ENCODE data around the gene COLEC12.

Gene COLEC12

GRCh38 chr18:354471-354870 is 146.0 kb downstream of the COLEC12 start:
- no peak for DNase-seq

GRCh38 chr18:354003-354402 is 146.5 kb downstream of the COLEC12 start:
- no peak for DNase-seq

DNA sequence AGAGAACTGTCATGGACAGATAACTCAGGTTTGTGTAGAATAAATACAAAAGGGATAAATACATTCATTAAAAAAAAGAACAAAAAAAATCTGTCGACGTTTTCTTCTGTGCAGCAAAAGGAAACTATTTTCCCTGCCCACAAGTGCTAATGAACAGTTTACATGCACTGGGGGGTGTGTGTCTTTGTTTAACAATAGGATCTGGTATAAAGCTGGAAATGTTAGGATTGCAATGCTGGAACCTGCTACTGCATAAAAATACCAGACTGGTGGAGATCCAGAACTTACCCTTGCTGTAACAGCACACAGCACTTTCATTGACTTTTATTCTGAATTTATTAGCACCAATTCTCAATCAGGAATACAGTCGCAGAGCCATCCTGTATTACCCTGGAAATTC is 148.1 kb downstream of the COLEC12 start:
- DNase-seq: no peak

- DNase-seq: no peak
Measured at GRCh38 chr18:350953-351572, 149.4 kb downstream of the COLEC12 start.

GRCh38 chr18:346600-346999 is 153.9 kb downstream of the COLEC12 start:
- DNase-seq: no peak

DNA sequence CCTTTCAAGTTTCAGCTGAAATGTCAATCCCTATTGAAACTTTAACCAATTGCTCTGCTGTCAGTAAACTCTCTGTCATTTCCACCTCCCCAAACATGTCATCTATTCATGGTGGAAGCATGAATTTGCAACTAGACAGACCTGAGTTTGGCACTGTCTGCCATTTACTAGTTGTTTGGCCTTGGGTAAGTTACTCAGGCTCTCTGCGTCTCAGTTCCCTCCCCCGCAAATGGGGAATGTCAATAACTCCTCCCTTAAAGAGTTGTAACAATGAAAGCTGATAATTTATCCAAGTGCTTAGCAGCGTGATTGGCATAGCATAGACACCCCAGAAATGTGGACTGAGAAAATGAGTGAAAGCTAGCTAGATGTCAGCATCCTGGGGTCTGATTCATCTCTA is 159.4 kb downstream of the COLEC12 start:
- DNase-seq: no peak

DNA sequence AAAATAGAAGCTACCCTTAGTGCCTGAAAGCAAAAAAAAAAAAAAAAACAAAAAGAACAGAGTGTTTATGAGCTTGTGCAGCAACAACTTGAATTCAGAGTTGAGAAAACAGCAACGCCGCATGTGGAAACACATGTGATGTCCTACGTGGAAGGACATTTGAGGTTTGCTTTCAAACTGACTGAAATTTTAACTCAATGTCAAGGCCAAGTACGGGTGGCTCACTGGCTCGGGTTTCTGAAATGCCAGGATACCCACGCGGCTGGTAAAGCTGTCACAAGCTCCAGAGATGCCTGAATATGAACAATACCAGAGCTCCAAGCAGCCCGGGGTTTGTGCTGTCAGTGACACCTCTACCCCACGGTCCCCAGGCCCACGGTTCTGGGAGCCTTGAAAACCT is 160.5 kb downstream of the COLEC12 start:
- DNase-seq: no peak

GRCh38 chr18:339200-339599 is 161.3 kb downstream of the COLEC12 start:
- DNase-seq: no peak

DNA sequence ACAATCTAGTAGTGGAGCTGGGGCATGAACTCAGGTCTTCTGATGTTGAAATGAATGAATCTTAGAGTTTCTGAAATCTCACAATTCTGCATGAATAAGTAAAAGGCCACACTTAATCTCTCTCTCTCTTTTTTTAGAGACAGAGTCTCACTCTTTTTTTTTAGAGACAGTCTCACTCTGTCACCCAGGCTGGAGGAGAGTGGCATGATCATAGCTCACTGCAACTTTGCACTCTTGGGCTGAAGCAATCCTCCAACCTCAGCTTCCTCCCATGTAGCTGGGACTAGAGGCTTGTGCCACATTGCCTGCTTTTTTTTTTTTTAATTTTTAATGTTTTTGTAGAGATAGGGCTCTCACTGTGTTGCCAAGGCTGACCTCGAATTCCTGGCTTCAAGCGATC is 163.8 kb downstream of the COLEC12 start:
- no peak for DNase-seq

GRCh38 chr18:335733-336132 is 164.8 kb downstream of the COLEC12 start:
- no peak for DNase-seq

- no peak for DNase-seq
Measured at GRCh38 chr18:334575-335132, 165.8 kb downstream of the COLEC12 start.

DNA sequence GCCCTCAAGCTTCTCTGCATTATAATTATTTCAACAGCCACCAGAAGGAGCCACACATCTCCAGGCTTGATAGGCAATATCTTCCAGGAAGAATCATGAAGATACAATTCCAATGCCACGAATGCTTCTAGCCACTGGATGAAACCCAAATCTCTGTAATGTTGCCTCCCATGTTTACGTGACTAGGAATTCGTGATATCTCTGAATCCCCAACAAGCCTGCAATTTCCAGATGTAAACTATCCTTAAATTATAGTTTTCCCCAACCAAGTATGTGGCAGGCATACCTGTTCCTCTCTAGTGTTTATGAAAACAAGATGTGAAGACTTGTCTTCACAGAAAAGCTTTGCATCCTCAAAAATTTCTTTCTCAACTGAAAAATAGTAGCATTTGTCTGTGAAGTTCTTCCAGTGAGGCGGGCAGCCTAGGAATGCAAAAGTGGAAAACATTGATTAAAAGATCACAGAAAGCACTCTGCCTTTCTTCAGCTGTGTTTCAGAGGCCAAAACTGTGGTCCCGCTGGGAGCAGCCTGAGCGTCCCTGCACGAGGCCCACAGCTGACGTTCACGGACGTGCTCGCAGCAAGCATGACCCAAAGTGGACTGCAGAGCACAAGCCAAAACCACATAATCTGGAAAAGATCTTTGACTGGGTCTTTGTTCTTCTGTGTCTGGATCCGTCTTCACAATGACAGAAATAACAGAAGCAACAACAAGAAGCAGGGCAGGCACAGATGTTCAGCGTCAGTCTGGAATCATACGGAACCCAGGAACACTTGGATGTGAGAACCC is 167.6 kb downstream of the COLEC12 start:
- DNase-seq: no peak

- DNase-seq: no peak
Measured at GRCh38 chr18:332007-332406, 168.5 kb downstream of the COLEC12 start.

DNA sequence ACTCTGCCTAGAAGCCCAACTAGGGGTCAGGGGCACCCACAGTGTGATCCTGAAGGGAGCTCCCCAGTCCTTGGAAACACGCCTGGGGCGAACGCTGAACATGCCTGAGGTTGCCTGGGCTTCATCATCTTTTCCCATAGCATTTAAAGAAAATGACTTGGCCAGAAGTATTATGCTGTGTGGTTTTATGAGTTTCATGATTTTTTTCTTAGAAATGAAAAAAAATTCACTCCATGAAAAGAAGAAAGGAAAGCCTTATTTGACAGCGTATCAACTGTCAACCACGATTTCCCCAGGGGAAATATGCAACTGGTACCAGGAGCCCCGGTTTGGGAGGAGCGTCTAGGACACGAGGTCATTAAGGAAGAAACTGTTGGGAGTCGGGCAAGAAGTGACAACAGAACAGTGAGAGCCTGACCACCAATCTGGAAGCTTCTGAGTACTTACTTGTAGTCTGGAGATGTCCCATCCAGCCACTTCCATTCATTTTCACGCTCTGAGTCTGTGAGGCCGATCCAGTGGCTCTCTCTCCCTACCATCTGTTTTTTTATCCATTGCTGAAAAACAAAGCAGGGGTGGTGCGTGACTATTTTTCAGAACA is 169.2 kb downstream of the COLEC12 start:
- DNase-seq: no peak

DNA sequence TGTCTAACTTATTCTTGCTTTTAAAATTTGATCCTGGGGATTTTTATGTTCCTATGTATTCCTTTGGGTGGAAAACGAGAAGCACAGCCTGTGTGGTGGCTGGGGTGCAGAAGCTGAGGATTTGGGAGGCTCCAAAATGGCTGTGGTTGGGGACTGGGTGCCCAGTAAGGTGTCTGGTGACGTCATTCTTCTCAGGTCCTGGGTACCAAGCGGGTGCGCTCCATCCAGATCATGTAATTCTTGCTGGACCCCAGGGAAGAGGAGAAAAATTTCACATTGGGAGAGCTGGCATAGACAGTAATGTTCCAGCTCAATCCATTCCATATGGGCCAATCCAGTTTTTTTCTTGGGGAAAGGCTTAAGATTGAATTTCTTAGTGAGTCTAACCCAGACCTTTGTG is 171.6 kb downstream of the COLEC12 start:
- DNase-seq: no peak

DNA sequence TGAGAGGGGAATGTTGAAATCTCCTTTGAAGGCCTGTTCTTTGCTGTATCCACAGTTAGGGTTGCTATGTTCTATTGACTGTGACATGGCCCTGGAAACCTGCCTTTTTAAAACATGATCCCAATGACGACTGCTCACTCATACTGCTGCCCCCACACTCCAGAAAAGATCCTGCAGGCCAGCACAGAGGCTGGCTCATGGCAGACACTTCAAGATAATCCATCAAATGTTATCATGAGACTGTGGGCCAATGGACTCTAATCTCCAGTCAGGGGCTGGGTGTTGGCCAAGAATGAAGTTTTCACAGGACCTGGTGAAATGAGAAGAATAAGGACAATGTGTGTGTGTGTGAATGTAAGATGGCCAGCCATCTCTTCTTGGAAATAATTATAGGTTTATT is 173.7 kb downstream of the COLEC12 start:
- no peak for DNase-seq

- no peak for DNase-seq
Measured at GRCh38 chr18:323253-323622, 177.3 kb downstream of the COLEC12 start.

GRCh38 chr18:321865-322467 is 178.5 kb downstream of the COLEC12 start:
- no peak for DNase-seq

GRCh38 chr18:320155-320554 is 180.3 kb downstream of the COLEC12 start:
- no peak for DNase-seq

- no peak for DNase-seq
Measured at GRCh38 chr18:319720-320119, 180.8 kb downstream of the COLEC12 start.

- no peak for DNase-seq
Measured at GRCh38 chr18:318791-319291, 181.7 kb downstream of the COLEC12 start.

GRCh38 chr18:317618-318017 is 182.9 kb downstream of the COLEC12 start:
- no peak for DNase-seq

DNA sequence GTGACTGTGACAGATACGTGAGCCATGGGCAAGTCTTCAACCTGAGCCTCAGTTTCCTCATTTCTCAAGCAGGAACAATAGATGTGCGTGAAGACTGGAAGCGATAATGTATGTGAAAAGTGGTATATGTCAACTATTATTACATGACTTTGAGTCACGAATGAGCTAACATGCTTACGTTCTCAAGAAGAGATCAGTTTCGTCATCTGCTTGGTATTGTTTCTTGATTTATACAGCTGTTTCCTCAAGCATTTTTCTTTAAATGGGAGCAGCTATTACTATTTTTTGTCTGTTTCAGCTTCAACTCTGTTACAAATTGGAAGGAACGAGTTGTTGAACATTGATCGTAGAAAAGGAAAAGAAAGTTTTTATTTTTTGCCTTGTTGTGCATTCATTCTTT is 184.1 kb downstream of the COLEC12 start:
- no peak for DNase-seq

Data from activated CD8-positive, alpha-beta memory T cell treated with anti-CD3 and anti-CD28 coated beads, Interleukin-2, amount 50 U/mL, for 4 hours (primary cell).